Hepatocyte (in vitro differentiated cells): Measurements from ENCODE around the gene TMEM225B.

Experiments used
- EZH2phosphoT487 ChIP-seq: fragments of 200-600 bp; sonication (generic); IDR thresholded peaks from one replicate; pipeline ENCODE4 v1.6.1; 2018; ENCODE audit warnings: antibody characterized with exemption, mild to moderate bottlenecking, low read depth, moderate library complexity; ENCODE audit not compliant: unreplicated experiment, severe bottlenecking
- TF ChIP-seq, protein P1 (sequence below): fragments of 200-600 bp; sonication (generic); IDR thresholded peaks from 2 replicates; pipeline ENCODE4 v1.5.1; 2016; ENCODE audit warnings: antibody characterized with exemption, mild to moderate bottlenecking; ENCODE audit not compliant: poor library complexity

DNA sequence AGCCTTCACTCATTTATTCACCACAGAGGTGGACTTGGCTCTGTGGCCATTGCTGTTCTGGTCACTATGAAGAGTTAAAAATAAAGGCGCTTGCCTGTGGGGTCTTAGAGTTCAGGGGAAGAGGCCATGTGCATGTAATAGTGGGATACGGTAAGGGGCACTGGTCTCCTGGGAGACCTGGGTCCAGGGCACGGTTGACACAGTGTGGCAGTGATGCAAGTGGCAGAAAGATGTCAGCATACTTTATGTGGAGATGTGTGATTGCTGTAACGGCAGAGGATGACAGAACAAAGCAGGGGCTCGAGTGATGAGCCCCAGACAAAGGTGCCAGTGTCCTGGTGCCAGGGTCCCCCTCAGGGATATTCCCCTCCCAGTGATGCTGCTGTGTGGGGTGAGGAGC, 27.3 kb downstream of the TMEM225B start:
- TF ChIP-seq, protein P1, sequence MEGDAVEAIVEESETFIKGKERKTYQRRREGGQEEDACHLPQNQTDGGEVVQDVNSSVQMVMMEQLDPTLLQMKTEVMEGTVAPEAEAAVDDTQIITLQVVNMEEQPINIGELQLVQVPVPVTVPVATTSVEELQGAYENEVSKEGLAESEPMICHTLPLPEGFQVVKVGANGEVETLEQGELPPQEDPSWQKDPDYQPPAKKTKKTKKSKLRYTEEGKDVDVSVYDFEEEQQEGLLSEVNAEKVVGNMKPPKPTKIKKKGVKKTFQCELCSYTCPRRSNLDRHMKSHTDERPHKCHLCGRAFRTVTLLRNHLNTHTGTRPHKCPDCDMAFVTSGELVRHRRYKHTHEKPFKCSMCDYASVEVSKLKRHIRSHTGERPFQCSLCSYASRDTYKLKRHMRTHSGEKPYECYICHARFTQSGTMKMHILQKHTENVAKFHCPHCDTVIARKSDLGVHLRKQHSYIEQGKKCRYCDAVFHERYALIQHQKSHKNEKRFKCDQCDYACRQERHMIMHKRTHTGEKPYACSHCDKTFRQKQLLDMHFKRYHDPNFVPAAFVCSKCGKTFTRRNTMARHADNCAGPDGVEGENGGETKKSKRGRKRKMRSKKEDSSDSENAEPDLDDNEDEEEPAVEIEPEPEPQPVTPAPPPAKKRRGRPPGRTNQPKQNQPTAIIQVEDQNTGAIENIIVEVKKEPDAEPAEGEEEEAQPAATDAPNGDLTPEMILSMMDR: no peak
- no peak for TF ChIP-seq EZH2phosphoT487
